Stimulated activated CD4-positive, alpha-beta T cell treated with anti-CD3 and anti-CD28 coated beads, Interleukin-4, amount 100 ng/mL, for 24 hours (primary cell): ENCODE data around the gene CHD1L.
A peak's percentile ranks its signal among the peaks of the same experiment; 100 is the strongest.
"Not testable (repeated sequence)": the region's sequence is repeated elsewhere in the genome, so short reads cannot be mapped to it uniquely, and the experiment has no call there.

Experiments used
- DNase-seq: peaks from one replicate; pipeline ENCODE4 v3.0.0-alpha.2; 2020

Gene CHD1L

GRCh38 chr1:147235822-147236221, 6.7 kb upstream of the CHD1L start:
- DNase-seq: no peak

- no peak for DNase-seq
These were observed 6.0 kb upstream of the CHD1L start for GRCh38 chr1:147236448-147236847.

- DNase-seq: no peak
These were observed 5.3 kb upstream of the CHD1L start for GRCh38 chr1:147236959-147237791.

- DNase-seq: no peak
These were observed 4.2 kb upstream of the CHD1L start for GRCh38 chr1:147238053-147238902.

GRCh38 chr1:147238925-147239820, 3.3 kb upstream of the CHD1L start:
- DNase-seq: no peak

GRCh38 chr1:147240131-147240721, 2.3 kb upstream of the CHD1L start:
- not testable (repeated sequence) for DNase-seq

GRCh38 chr1:147241934-147242448, 493 bp upstream of the CHD1L start:
- DNase-seq: no peak

GRCh38 chr1:147243228-147243685, 773 bp downstream of the CHD1L start:
- DNase-seq: peak; percentile 17

GRCh38 chr1:147243841-147244240, 1.4 kb downstream of the CHD1L start:
- no peak for DNase-seq

GRCh38 chr1:147245129-147245528, 2.6 kb downstream of the CHD1L start:
- DNase-seq: no peak

GRCh38 chr1:147245586-147246021, 3.1 kb downstream of the CHD1L start:
- DNase-seq: no peak

GRCh38 chr1:147246044-147246690, 3.7 kb downstream of the CHD1L start:
- no peak for DNase-seq

GRCh38 chr1:147246910-147247655, 4.6 kb downstream of the CHD1L start:
- DNase-seq: no peak

GRCh38 chr1:147247656-147248238, 5.3 kb downstream of the CHD1L start:
- DNase-seq: no peak

GRCh38 chr1:147252540-147252939, 10.1 kb downstream of the CHD1L start:
- DNase-seq: no peak

- DNase-seq: no peak
These were observed 18.5 kb downstream of the CHD1L start for GRCh38 chr1:147260956-147261355.

- no peak for DNase-seq
These were observed 21.8 kb downstream of the CHD1L start for GRCh38 chr1:147264158-147264768.

- no peak for DNase-seq
These were observed 23.9 kb downstream of the CHD1L start for GRCh38 chr1:147266381-147266780.

GRCh38 chr1:147267711-147268110, 25.2 kb downstream of the CHD1L start:
- no peak for DNase-seq

- no peak for DNase-seq
These were observed 28.2 kb downstream of the CHD1L start for GRCh38 chr1:147270721-147271120.
